Hair follicular keratinocyte (primary cell): ENCODE results near the gene RXRA. TPM values are rescaled to one million over a fixed set of nuclear protein-coding genes. Genes with fewer than 3 reads are reported as not detected.

ENCODE experiments used
- total RNA-seq: library from RNA; depleted of rRNA; stranded (reverse); fragments of >200 nt; gene quantifications from 2 replicates; pipeline ENCODE4 v1.2.3, GENCODE V29; 2015

Gene RXRA
- 35.8 and 41.9 TPM in 2 replicates for total RNA-seq

GRCh38 chr9:134325813-134326723 lies at the start of gene RXRA:
RXRA (plus strand) TSS chr9:134326455; CDS start chr9:134326632, 177 bp downstream.

Other genes starting within 250 kb of the RXRA start
- gene WDR5, start 190.4 kb upstream of the RXRA start, total RNA-seq, result 24.1 and 37.4 TPM in 2 replicates
- gene RNU6ATAC, start 161.9 kb upstream of the RXRA start, total RNA-seq, result not detected in 2 replicates